Body of pancreas (tissue), 4 donors: ENCODE results near the gene EPHA4. TPM values are rescaled to one million over a fixed set of nuclear protein-coding genes. Genes with fewer than 3 reads are reported as not detected.

Source experiments
- ATAC-seq: fragments of 150-250 bp; one replicate; pipeline ENCODE4 v1.9.1; 2016
- DNase-seq, 4 donors: peaks; one replicate each; pipeline ENCODE4 v3.0.0-alpha.2; 2019
- H3K27ac ChIP-seq, 4 donors: fragments of 200-600 bp; sonication (generic); 1 replicate in 3 of 4; 2 replicates in 1 of 4; pipeline versions ENCODE4 v1.5.1 to v1.6.1; 2016 to 2019; ENCODE audit warnings: mild to moderate bottlenecking in 1 of 4, mixed read lengths in 1 of 4, moderate library complexity in 1 of 4
- H3K27me3 ChIP-seq, 2 donors: fragments of 200-600 bp; sonication (generic); one replicate each; pipeline ENCODE4 v1.6.0; 2016; ENCODE audit warnings: mild to moderate bottlenecking in 1 of 2
- H3K36me3 ChIP-seq, 2 donors: fragments of 200-600 bp; sonication (generic); replicated peaks in 1 of 2; 2 replicates each; pipeline ENCODE4 v1.5.1; 2016; ENCODE audit warnings: low read depth in 2 of 2; ENCODE audit not compliant: insufficient read depth in 1 of 2
- H3K4me1 ChIP-seq: fragments of 200-600 bp; sonication (generic); one replicate; pipeline ENCODE4 v1.6.0; 2016
- H3K4me3 ChIP-seq, 2 donors: fragments of 200-600 bp; sonication (generic); 1 replicate in 1 of 2; 2 replicates in 1 of 2; pipeline ENCODE4 v1.5.1; 2016 to 2019
- H3K9me3 ChIP-seq, 3 donors: fragments of 200-600 bp; sonication (generic); 1 replicate in 2 of 3; 2 replicates in 1 of 3; pipeline ENCODE4 v1.5.1; 2016
- CTCF ChIP-seq, 7 experiments: fragments of 450-650 bp in 4 of 7; fragments of 200-600 bp in 3 of 7; sonication (generic) in 3 of 7; IDR thresholded peaks; one replicate each; pipeline ENCODE4 v1.5.1; 2016 to 2019; ENCODE audit warnings: antibody characterized with exemption in 7 of 7
- POLR2A ChIP-seq, 3 donors: fragments of 450-650 bp; IDR thresholded peaks; one replicate each; pipeline ENCODE4 v1.6.1; 2016; ENCODE audit warnings: antibody characterized with exemption in 3 of 3, mild to moderate bottlenecking in 2 of 3
- WGBS, 2 donors: methylation state at CpG; one replicate each; pipeline ENCODE4 v1.1.5; 2017; 5-methylcytosine and 5-hydroxymethylcytosine counted together
- intact Hi-C: fragments of 100-400 bp; cut with DNase I; formaldehyde crosslinking; loops from one replicate; pipeline ENCODE4 v1.15.1; 2023
- total RNA-seq, 2 donors: library from RNA; depleted of rRNA; stranded (reverse); fragments of >200 nt; gene quantifications; one replicate each; pipeline ENCODE4 v1.1.0, GENCODE V29; 2016

The EPHA4 gene
- total RNA-seq, 2 donors from 2014 or later: 4.0 to 5.2 TPM

- intact Hi-C loops: no loop called here
- no peak for DNase-seq
- TF ChIP-seq POLR2A (IDR thresholded peaks at IDR 0.05) (no peak), CTCF (IDR thresholded peaks at IDR 0.05) (no peak)
- H3K4me1 ChIP-seq: no peaks in the 10 kb centered on the region
- no peak overlapping the region for H3K27ac ChIP-seq
- no peaks in the 10 kb centered on the region for H3K9me3 ChIP-seq
- no peaks in the 10 kb centered on the region for H3K36me3 ChIP-seq
- ATAC-seq: no peak
- H3K4me3 ChIP-seq: no peak overlapping the region
- H3K27me3 ChIP-seq: no peaks in the 10 kb centered on the region
- WGBS, 2 donors: 77 to 93% methylated on average over 4 of the region's 4 CpGs
These were observed 40.1 kb upstream of the EPHA4 start for GRCh38 chr2:221612161-221612560.

GRCh38 chr2:221610675-221611074, 38.6 kb upstream of the EPHA4 start:
- Histone ChIP-seq H3K4me3 (no peak overlapping the region), H3K36me3 (no peaks in the 10 kb centered on the region), H3K9me3 (no peaks in the 10 kb centered on the region), H3K27me3 (no peaks in the 10 kb centered on the region), H3K27ac (peak overlapping the region in 1 of 4 donors; percentile 3), H3K4me1 (no peaks in the 10 kb centered on the region)
- ATAC-seq (peak; percentile 68), DNase-seq (peak in 3 of 4 donors; percentile 17 to 49 (median 48))
- intact Hi-C loops: no loop called here
- TF ChIP-seq CTCF (IDR thresholded peaks at IDR 0.05) (no peak), POLR2A (IDR thresholded peaks at IDR 0.05) (no peak)
- WGBS, 2 donors: 54 to 55% methylated on average over 8 of the region's 8 CpGs

- ATAC-seq (no peak), DNase-seq (no peak)
- Histone ChIP-seq H3K27ac (peak overlapping the region in 1 of 4 donors; percentile 3), H3K36me3 (no peaks in the 10 kb centered on the region), H3K9me3 (no peaks in the 10 kb centered on the region), H3K4me3 (no peak overlapping the region), H3K27me3 (no peaks in the 10 kb centered on the region), H3K4me1 (no peaks in the 10 kb centered on the region)
- intact Hi-C loops: no loop called here
- TF ChIP-seq POLR2A (IDR thresholded peaks at IDR 0.05): no peak
- TF ChIP-seq CTCF (IDR thresholded peaks at IDR 0.05): no peak
- WGBS, 2 donors: 63 to 70% methylated on average over 2 of the region's 2 CpGs
These were observed 38.2 kb upstream of the EPHA4 start for GRCh38 chr2:221610255-221610654.

- no peak for TF ChIP-seq CTCF (IDR thresholded peaks at IDR 0.05)
- TF ChIP-seq POLR2A (IDR thresholded peaks at IDR 0.05): no peak
- ATAC-seq: no peak
- Histone ChIP-seq H3K9me3 (no peaks in the 10 kb centered on the region), H3K27ac (no peak overlapping the region), H3K36me3 (no peaks in the 10 kb centered on the region), H3K27me3 (no peaks in the 10 kb centered on the region), H3K4me1 (no peaks in the 10 kb centered on the region), H3K4me3 (no peak overlapping the region)
- intact Hi-C loops: no loop called here
- WGBS, 2 donors: 77 to 81% methylated on average over 3 of the region's 3 CpGs
- no peak for DNase-seq
These were observed 36.3 kb upstream of the EPHA4 start for GRCh38 chr2:221608442-221608841.

GRCh38 chr2:221606424-221606823, 34.3 kb upstream of the EPHA4 start:
- DNase-seq (no peak), ATAC-seq (no peak)
- Histone ChIP-seq H3K4me3 (no peak overlapping the region), H3K27me3 (no peaks in the 10 kb centered on the region), H3K9me3 (no peaks in the 10 kb centered on the region), H3K36me3 (no peaks in the 10 kb centered on the region), H3K27ac (no peak overlapping the region), H3K4me1 (no peaks in the 10 kb centered on the region)
- 79% methylated on average over 6 of the region's 6 CpGs for WGBS, 2 donors
- TF ChIP-seq CTCF (IDR thresholded peaks at IDR 0.05) (no peak), POLR2A (IDR thresholded peaks at IDR 0.05) (no peak)
- intact Hi-C loops: no loop called here
